Activated naive CD8-positive, alpha-beta T cell treated with anti-CD3 and anti-CD28 coated beads, Interleukin-2, amount 10 ng/mL, durations not matched to agents 7 days and 5 days (primary cell): ENCODE results near the gene BCL2L11. TPM values are rescaled to one million over a fixed set of nuclear protein-coding genes. Genes with fewer than 3 reads are reported as not detected.

Experiments used
- ATAC-seq: fragments of 150-1000 bp; cut with Tn5 transposase; one replicate; pipeline ENCODE4 v1.10.0; 2021; ENCODE audit warnings: low read depth, moderate library complexity
- POLR2A ChIA-PET: fragments of 350-600 bp; sonication (Branson Sonifier 250); formaldehyde crosslinking; loops from one replicate; lab custom pipeline; 2021; ENCODE audit warnings: antibody characterized with exemption; lab: Charles Lee
- DNase-seq: peaks from one replicate; pipeline ENCODE4 v3.0.0; 2021
- H3K27ac Mint-ChIP-seq: one replicate; pipeline ENCODE4 v1.8.0; 2022; ENCODE audit warnings: mild to moderate bottlenecking, mixed read lengths
- H3K27me3 Mint-ChIP-seq: one replicate; pipeline ENCODE4 v1.8.0; 2022; ENCODE audit warnings: mild to moderate bottlenecking, moderate library complexity, mixed read lengths
- H3K36me3 Mint-ChIP-seq: one replicate; pipeline ENCODE4 v1.8.0; 2021; ENCODE audit warnings: mild to moderate bottlenecking, mixed read lengths
- H3K4me1 Mint-ChIP-seq: one replicate; pipeline ENCODE4 v1.8.0; 2021; ENCODE audit warnings: mixed read lengths
- H3K4me3 Mint-ChIP-seq: one replicate; pipeline ENCODE4 v1.8.0; 2022; ENCODE audit warnings: mild to moderate bottlenecking, moderate library complexity, mixed read lengths
- H3K9me3 Mint-ChIP-seq: one replicate; pipeline ENCODE4 v1.8.0; 2021; ENCODE audit warnings: mixed read lengths
- total RNA-seq, 2 experiments: library from RNA; stranded (reverse); gene quantifications; one replicate each; pipeline ENCODE4 v1.2.3, GENCODE V29; 2021

Gene BCL2L11
- total RNA-seq, 2 experiments from 2014 or later: 17.2 to 21.1 TPM

GRCh38 chr2:111121828-111122630, 1.3 kb downstream of the BCL2L11 start:
- H3K27me3 Mint-ChIP-seq: peaks cover 33% of the 10 kb centered on the region
- peaks cover 11% of the 10 kb centered on the region for H3K36me3 Mint-ChIP-seq
- DNase-seq: peak; percentile 91
- POLR2A ChIA-PET: interaction anchor here (1.1 kb wide), 1 partner anchor 310 kb away, joined by 3 read pairs; no protein-coding TSS in a partner anchor
- H3K9me3 Mint-ChIP-seq: no peaks in the 10 kb centered on the region
- ATAC-seq: peak; percentile 56
- H3K4me1 Mint-ChIP-seq: peaks cover 29% of the 10 kb centered on the region
- H3K27ac Mint-ChIP-seq: peak overlapping the region; percentile 89
- peak overlapping the region; percentile 95 for H3K4me3 Mint-ChIP-seq

GRCh38 chr2:111122631-111123421, 2.1 kb downstream of the BCL2L11 start:
- Mint-ChIP-seq H3K4me1 (peaks cover 24% of the 10 kb centered on the region), H3K27ac (peak overlapping the region; percentile 38), H3K27me3 (peaks cover 26% of the 10 kb centered on the region), H3K4me3 (peak overlapping the region; percentile 95), H3K36me3 (peaks cover 12% of the 10 kb centered on the region), H3K9me3 (no peaks in the 10 kb centered on the region)
- POLR2A ChIA-PET: interaction anchor here (1.1 kb wide), 1 partner anchor 445 kb away, joined by 3 read pairs; the partner anchor contains the start of gene BUB1
- peak; percentile 0 for ATAC-seq
- no peak for DNase-seq

- H3K36me3 Mint-ChIP-seq: peaks cover 19% of the 10 kb centered on the region
- peaks cover 18% of the 10 kb centered on the region for H3K4me1 Mint-ChIP-seq
- no peak for ATAC-seq
These were observed 3.0 kb downstream of the BCL2L11 start for GRCh38 chr2:111123751-111124150.

GRCh38 chr2:111126581-111126980, 5.9 kb downstream of the BCL2L11 start:
- no peak for ATAC-seq
- no peak overlapping the region for H3K4me3 Mint-ChIP-seq
- no peak overlapping the region for H3K27ac Mint-ChIP-seq
- peaks cover 29% of the 10 kb centered on the region for H3K36me3 Mint-ChIP-seq
- H3K27me3 Mint-ChIP-seq: peaks cover 4% of the 10 kb centered on the region
- no peaks in the 10 kb centered on the region for H3K9me3 Mint-ChIP-seq
- no peak for DNase-seq
- peaks cover 10% of the 10 kb centered on the region for H3K4me1 Mint-ChIP-seq
- POLR2A ChIA-PET: no interaction called here

More at GRCh38 chr2:111123751-111124150, 3.0 kb downstream of the BCL2L11 start:
- Mint-ChIP-seq H3K9me3 (no peaks in the 10 kb centered on the region), H3K27me3 (peaks cover 17% of the 10 kb centered on the region), H3K27ac (no peak overlapping the region), H3K4me3 (peak overlapping the region; percentile 55)
- no peak for DNase-seq
- POLR2A ChIA-PET: interaction anchor here (1.1 kb wide), 1 partner anchor 446 kb away, joined by 3 read pairs; the partner anchor contains the start of gene BUB1

GRCh38 chr2:111127351-111127750, 6.6 kb downstream of the BCL2L11 start:
- H3K4me1 Mint-ChIP-seq: peaks cover 10% of the 10 kb centered on the region
- peaks cover 29% of the 10 kb centered on the region for H3K36me3 Mint-ChIP-seq
- H3K9me3 Mint-ChIP-seq: no peaks in the 10 kb centered on the region
- no peak for DNase-seq
- no peak overlapping the region for H3K4me3 Mint-ChIP-seq
- ATAC-seq: no peak
- no peak overlapping the region for H3K27ac Mint-ChIP-seq
- POLR2A ChIA-PET: no interaction called here
- peaks cover 4% of the 10 kb centered on the region for H3K27me3 Mint-ChIP-seq

GRCh38 chr2:111128096-111128495, 7.4 kb downstream of the BCL2L11 start:
- ATAC-seq (no peak), DNase-seq (no peak)
- Mint-ChIP-seq H3K9me3 (no peaks in the 10 kb centered on the region), H3K36me3 (peaks cover 29% of the 10 kb centered on the region), H3K27me3 (peaks cover 4% of the 10 kb centered on the region), H3K4me3 (no peak overlapping the region), H3K4me1 (peaks cover 9% of the 10 kb centered on the region), H3K27ac (no peak overlapping the region)
- POLR2A ChIA-PET: no interaction called here

GRCh38 chr2:111133603-111134002, 12.9 kb downstream of the BCL2L11 start:
- peaks cover 9% of the 10 kb centered on the region for H3K4me1 Mint-ChIP-seq
- ATAC-seq: no peak
- no peak overlapping the region for H3K4me3 Mint-ChIP-seq
- peaks cover 21% of the 10 kb centered on the region for H3K36me3 Mint-ChIP-seq
- POLR2A ChIA-PET: no interaction called here
- no peaks in the 10 kb centered on the region for H3K27me3 Mint-ChIP-seq
- no peaks in the 10 kb centered on the region for H3K9me3 Mint-ChIP-seq
- no peak for DNase-seq
- H3K27ac Mint-ChIP-seq: no peak overlapping the region

- Mint-ChIP-seq H3K4me3 (no peak overlapping the region), H3K4me1 (peaks cover 7% of the 10 kb centered on the region), H3K27ac (no peak overlapping the region), H3K36me3 (peaks cover 18% of the 10 kb centered on the region), H3K27me3 (no peaks in the 10 kb centered on the region), H3K9me3 (no peaks in the 10 kb centered on the region)
- ATAC-seq (no peak), DNase-seq (no peak)
- POLR2A ChIA-PET: no interaction called here
These were observed 13.3 kb downstream of the BCL2L11 start for GRCh38 chr2:111134055-111134454.

GRCh38 chr2:111135237-111135909, 14.7 kb downstream of the BCL2L11 start:
- Mint-ChIP-seq H3K27me3 (no peaks in the 10 kb centered on the region), H3K9me3 (no peaks in the 10 kb centered on the region), H3K4me1 (peaks cover 7% of the 10 kb centered on the region), H3K4me3 (no peak overlapping the region), H3K36me3 (peaks cover 14% of the 10 kb centered on the region), H3K27ac (no peak overlapping the region)
- no peak for ATAC-seq
- DNase-seq: no peak
- POLR2A ChIA-PET: no interaction called here

- Mint-ChIP-seq H3K27me3 (no peaks in the 10 kb centered on the region), H3K9me3 (no peaks in the 10 kb centered on the region), H3K4me1 (peaks cover 7% of the 10 kb centered on the region), H3K4me3 (no peak overlapping the region), H3K36me3 (peaks cover 12% of the 10 kb centered on the region), H3K27ac (no peak overlapping the region)
- POLR2A ChIA-PET: no interaction called here
- DNase-seq: no peak
- no peak for ATAC-seq
These were observed 15.2 kb downstream of the BCL2L11 start for GRCh38 chr2:111135910-111136297.

GRCh38 chr2:111138839-111139238, 18.1 kb downstream of the BCL2L11 start:
- Mint-ChIP-seq H3K36me3 (peaks cover 12% of the 10 kb centered on the region), H3K4me3 (no peak overlapping the region), H3K27ac (no peak overlapping the region), H3K27me3 (peaks cover 3% of the 10 kb centered on the region), H3K9me3 (no peaks in the 10 kb centered on the region), H3K4me1 (peaks cover 10% of the 10 kb centered on the region)
- POLR2A ChIA-PET: no interaction called here
- ATAC-seq (no peak), DNase-seq (no peak)

GRCh38 chr2:111139637-111140317, 19.1 kb downstream of the BCL2L11 start:
- Mint-ChIP-seq H3K4me3 (no peak overlapping the region), H3K4me1 (peaks cover 8% of the 10 kb centered on the region), H3K27ac (no peak overlapping the region), H3K9me3 (no peaks in the 10 kb centered on the region), H3K27me3 (peaks cover 3% of the 10 kb centered on the region), H3K36me3 (peaks cover 11% of the 10 kb centered on the region)
- ATAC-seq (no peak), DNase-seq (no peak)
- POLR2A ChIA-PET: no interaction called here

- Mint-ChIP-seq H3K27ac (no peak overlapping the region), H3K9me3 (no peaks in the 10 kb centered on the region), H3K27me3 (peaks cover 3% of the 10 kb centered on the region), H3K36me3 (peaks cover 11% of the 10 kb centered on the region), H3K4me1 (peaks cover 9% of the 10 kb centered on the region), H3K4me3 (no peak overlapping the region)
- ATAC-seq: no peak
- no peak for DNase-seq
- POLR2A ChIA-PET: no interaction called here
These were observed 20.1 kb downstream of the BCL2L11 start for GRCh38 chr2:111140815-111141214.
